K562 (cell line): ENCODE results near the gene ACTG2. TPM values are rescaled to one million over a fixed set of nuclear protein-coding genes. Genes with fewer than 3 reads are reported as not detected.

Experiments used
- ATAC-seq: fragments of 200-7000 bp; cut with Tn5 transposase; 3 replicates; pipeline ENCODE4 v1.9.1; 2020; ENCODE audit warnings: moderate library complexity
- BruUV-seq: library from RNA; stranded (reverse); fragments of 400-500 nt; replicated peaks from 2 replicates; lab custom pipeline; 2021; lab: Mats Ljungman, UMichigan
- CTCF ChIA-PET: fragments of 300-600 bp; formaldehyde crosslinking; extraction: SDS; loops from one replicate; lab custom pipeline; 2021; ENCODE audit warnings: low intra/inter-chr PET ratio; lab: Yijun Ruan, JAX
- POLR2A ChIA-PET: fragments of 300-600, 350-650 bp; sonication (Branson Sonifier 250); formaldehyde crosslinking; extraction: SDS; loops from one replicate; lab custom pipeline; 2021; ENCODE audit warnings: antibody characterized with exemption, inconsistent platforms; lab: Yijun Ruan, JAX
- DNase-seq, 4 experiments: peaks; one replicate each; pipeline versions ENCODE4 v3.0.0 to v3.0.0-alpha.2; 2011 to 2018; ENCODE audit warnings: low spot score in 3 of 4, mixed read lengths in 3 of 4; ENCODE audit errors: extremely low read depth in 1 of 4
- FAIRE-seq: peaks from 2 replicates; lab custom pipeline; 2011; peaks lifted over from hg19 to GRCh38; lab: Jason Lieb, UNC
- H2AFZ ChIP-seq: 2 replicates; pipeline ENCODE4 v1.6.0; 2011; ENCODE audit warnings: low read depth, low read length, control low read depth, inconsistent platforms
- H3K27ac ChIP-seq: fragments of 200-600 bp; 3 replicates; pipeline ENCODE4 v1.8.0; 2011; ENCODE audit warnings: low read depth, mild to moderate bottlenecking, control low read depth, inconsistent platforms, low read length, moderate library complexity, mixed read lengths; ENCODE audit errors: extremely low read depth
- H3K27me3 ChIP-seq, 2 experiments: fragments of 300-600 bp in 1 of 2; 2 replicates in 1 of 2; 3 replicates in 1 of 2; pipeline versions ENCODE4 v1.6.0 to v1.8.0; 2011; ENCODE audit warnings: inconsistent platforms in 2 of 2, low read length in 2 of 2, mild to moderate bottlenecking in 1 of 2, mixed read lengths in 1 of 2, moderate library complexity in 1 of 2; ENCODE audit not compliant: control insufficient read depth in 2 of 2, insufficient read depth in 2 of 2
- H3K36me3 ChIP-seq: fragments of 300-600 bp; 3 replicates; pipeline ENCODE4 v1.8.0; 2011; ENCODE audit warnings: mild to moderate bottlenecking, low read length, inconsistent platforms; ENCODE audit not compliant: control insufficient read depth, insufficient read depth
- H3K4me1 ChIP-seq, 2 experiments: fragments of 200-600 bp in 1 of 2; replicated peaks in 1 of 2; 2 replicates in 1 of 2; 3 replicates in 1 of 2; pipeline versions ENCODE4 v1.5.1 to v1.8.0; 2011; ENCODE audit warnings: inconsistent platforms in 2 of 2, low read length in 2 of 2, mild to moderate bottlenecking in 1 of 2, mixed read lengths in 1 of 2, moderate library complexity in 1 of 2; ENCODE audit not compliant: control insufficient read depth in 2 of 2, insufficient read depth in 2 of 2
- H3K4me2 ChIP-seq: 2 replicates; pipeline ENCODE4 v1.6.1; 2011; ENCODE audit warnings: low read length, control low read depth, inconsistent platforms, mixed read lengths; ENCODE audit not compliant: insufficient read depth
- H3K4me3 ChIP-seq: fragments of 200-600 bp; sonication (generic), shearing (Covaris generic); 2 replicates; pipeline ENCODE4 v1.5.1; 2016; ENCODE audit warnings: control low read depth, inconsistent platforms
- H3K79me2 ChIP-seq: fragments of 200-600 bp; 3 replicates; pipeline ENCODE4 v1.8.0; 2011; ENCODE audit warnings: low read length, inconsistent platforms; ENCODE audit not compliant: control insufficient read depth, insufficient read depth
- H3K9ac ChIP-seq, 2 experiments: 2 replicates each; pipeline versions ENCODE4 v1.6.0 to v1.6.1; 2011; ENCODE audit warnings: low read depth in 2 of 2, low read length in 2 of 2, control low read depth in 1 of 2, inconsistent platforms in 1 of 2, mild to moderate bottlenecking in 1 of 2, mixed read lengths in 1 of 2; ENCODE audit not compliant: insufficient read depth in 1 of 2
- H3K9me1 ChIP-seq: one replicate; pipeline ENCODE4 v1.6.0; 2011; ENCODE audit warnings: inconsistent platforms, mild to moderate bottlenecking, low read length, moderate library complexity; ENCODE audit not compliant: control insufficient read depth, insufficient read depth
- H3K9me3 ChIP-seq: replicated peaks from 2 replicates; pipeline ENCODE4 v1.5.1; 2011; ENCODE audit warnings: low read depth, low read length, inconsistent platforms; ENCODE audit not compliant: control insufficient read depth, insufficient read depth
- H4K20me1 ChIP-seq: replicated peaks from 2 replicates; pipeline ENCODE4 v1.6.1; 2011; ENCODE audit warnings: low read length, inconsistent platforms, mixed read lengths; ENCODE audit not compliant: control insufficient read depth, insufficient read depth
- NR2C2 ChIP-seq, 2 experiments: fragments of 200-800 bp in 1 of 2; sonication (Bioruptor generic) in 1 of 2; sonication (generic) in 1 of 2; formaldehyde crosslinking in 1 of 2; IDR thresholded peaks; 2 replicates each; pipeline versions ENCODE4 v1.6.1 to v1.8.0; 2016 to 2022; ENCODE audit warnings: mild to moderate bottlenecking in 1 of 2, missing compliant biosample characterization in 1 of 2, missing genetic modification characterization in 1 of 2, missing genetic modification reagents in 1 of 2
- NR3C1 ChIP-seq: sonication (generic); formaldehyde crosslinking; IDR thresholded peaks from 2 replicates; pipeline ENCODE4 v1.8.1; 2022; ENCODE audit warnings: missing genetic modification reagents
- RBM25 ChIP-seq: fragments of 200-400 bp; formaldehyde crosslinking; IDR thresholded peaks from 2 replicates; pipeline ENCODE4 v1.6.1; 2018; ENCODE audit warnings: low read length, low read depth, moderate library complexity; ENCODE audit not compliant: severe bottlenecking
- SREBF2 ChIP-seq: sonication (generic); formaldehyde crosslinking; IDR thresholded peaks from 2 replicates; pipeline ENCODE4 v1.4.0; 2020; ENCODE audit warnings: mild to moderate bottlenecking, missing genetic modification reagents
- ZNF143 ChIP-seq: sonication (generic); formaldehyde crosslinking; IDR thresholded peaks from 2 replicates; pipeline ENCODE4 v1.9.0; 2022; ENCODE audit warnings: mild to moderate bottlenecking, missing genetic modification reagents
- ZNF395 ChIP-seq: fragments of 200-800 bp; sonication (Bioruptor generic); IDR thresholded peaks from 2 replicates; pipeline ENCODE4 v1.6.1; 2017; ENCODE audit warnings: missing genetic modification characterization, missing compliant biosample characterization
- ZNF644 ChIP-seq: fragments of 200-800 bp; sonication (Bioruptor generic); IDR thresholded peaks from 2 replicates; pipeline ENCODE4 v1.6.1; 2016; ENCODE audit warnings: low read depth, missing genetic modification characterization, missing compliant biosample characterization
- ZNF764 ChIP-seq: fragments of 250-450 bp; sonication (Bioruptor Pico); IDR thresholded peaks from 2 replicates; pipeline ENCODE4 v1.4.0; 2020; ENCODE audit warnings: low read depth, mild to moderate bottlenecking, moderate library complexity
- WGBS: fragments of 100-300 bp; shearing (Covaris generic); methylation state at CpG from one replicate; pipeline ENCODE4 v1.1.6; 2016; ENCODE audit warnings: low coverage, mixed read lengths; ENCODE audit not compliant: insufficient coverage; ENCODE audit errors: missing lambda C conversion rate; 5-methylcytosine and 5-hydroxymethylcytosine counted together
- in situ Hi-C: fragments of 300-500 bp; cut with MboI; formaldehyde crosslinking; loops from 4 replicates; pipeline ENCODE4 v1.15.0; 2018; ENCODE audit warnings: inconsistent platforms, mixed read lengths
- intact Hi-C: fragments of 100-400 bp; cut with micrococcal nuclease; formaldehyde crosslinking; loops from 2 replicates; pipeline ENCODE4 v1.14.2; 2022
- polyA plus RNA-seq, 8 experiments: library from polyadenylated mRNA; depleted of rRNA in 4 of 8; stranded (reverse) in 5 of 8; unstranded in 3 of 8; fragments of >200 nt; fragmentation: Nextera tagmentation in 2 of 8; fragmentation: Illumina TruSeq in 1 of 8; extraction: Ambion mirVana in 2 of 8; extraction: Trizol in 1 of 8; gene quantifications; 2 replicates each; pipeline versions ENCODE4 v1.2.1 to v1.2.3, GENCODE V29; 2011 to 2014; ENCODE audit warnings: inconsistent platforms in 1 of 8, missing spikeins in 1 of 8
- total RNA-seq, 7 experiments: library from RNA; depleted of rRNA in 6 of 7; stranded (reverse); fragments of >200 nt in 6 of 7; fragmentation: Illumina TruSeq in 2 of 7; extraction: Trizol in 2 of 7; gene quantifications; 2 replicates each; pipeline versions ENCODE4 v1.2.1 to v1.2.3, GENCODE V29; 2011 to 2021; ENCODE audit warnings: low replicate concordance in 1 of 7
- TF ChIP-seq, protein P1 (sequence below): sonication (generic); formaldehyde crosslinking; IDR thresholded peaks from 2 replicates; pipeline ENCODE4 v1.8.1; 2022; ENCODE audit warnings: missing genetic modification reagents

The ACTG2 gene
- total and polyA plus RNA-seq, 9 of the 15 experiments (the other 6 are each of a cell fraction or from before 2014, with no cell fraction given), result 0.06 to 0.60 TPM; not detected in 7

DNA sequence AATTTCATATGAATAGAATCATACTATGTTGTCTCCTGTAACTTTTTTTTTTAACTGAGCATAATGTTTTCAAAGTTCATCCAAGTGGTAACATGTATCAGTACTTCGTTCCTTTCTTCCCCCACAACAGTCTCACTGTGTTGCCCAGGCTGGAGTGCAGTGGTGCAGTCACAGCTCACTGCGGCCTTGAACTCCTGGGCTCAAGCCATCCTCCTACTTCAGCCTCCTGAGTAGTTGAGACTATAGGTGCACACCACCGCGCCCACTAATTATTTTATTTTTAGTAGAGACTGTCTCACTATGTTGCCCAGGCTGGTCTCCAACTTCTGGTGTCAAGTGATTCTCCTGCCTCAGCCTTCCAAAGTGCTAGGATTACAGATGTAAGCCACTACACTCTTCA is 68.5 kb downstream of the ACTG2 start:
- intact Hi-C loops (no loop called here), in situ Hi-C loops (no loop called here)
- Histone ChIP-seq H3K9me3 (no peaks in the 10 kb centered on the region), H2AFZ (no peak overlapping the region), H3K4me2 (no peak overlapping the region), H3K4me3 (no peak overlapping the region), H3K36me3 (peaks cover 34% of the 10 kb centered on the region; the same call in 2 of the 3 replicates), H4K20me1 (no peaks in the 10 kb centered on the region), H3K4me1 (peaks cover 5 to 13% of the 10 kb centered on the region in 2 experiments; a peak in 3 of 5 replicates), H3K27ac (no peak overlapping the region), H3K27me3 (no peaks in the 10 kb centered on the region), H3K79me2 (no peaks in the 10 kb centered on the region), H3K9me1 (no peaks in the 10 kb centered on the region), H3K9ac (no peak overlapping the region)
- no peak for DNase-seq
- TF ChIP-seq ZNF644 (tag) (no peak), NR2C2 (CRISPR knock-in tag; IDR thresholded peaks at IDR 0.05) (no peak), NR2C2 (tag; IDR thresholded peaks at IDR 0.05) (no peak), ZNF764 (CRISPR knock-in tag) (no peak), NR3C1 (CRISPR knock-in tag) (no peak), ZNF143 (CRISPR knock-in tag) (no peak), ZNF395 (no peak), SREBF2 (CRISPR knock-in tag) (no peak), RBM25 (no peak)
- TF ChIP-seq, protein P1, sequence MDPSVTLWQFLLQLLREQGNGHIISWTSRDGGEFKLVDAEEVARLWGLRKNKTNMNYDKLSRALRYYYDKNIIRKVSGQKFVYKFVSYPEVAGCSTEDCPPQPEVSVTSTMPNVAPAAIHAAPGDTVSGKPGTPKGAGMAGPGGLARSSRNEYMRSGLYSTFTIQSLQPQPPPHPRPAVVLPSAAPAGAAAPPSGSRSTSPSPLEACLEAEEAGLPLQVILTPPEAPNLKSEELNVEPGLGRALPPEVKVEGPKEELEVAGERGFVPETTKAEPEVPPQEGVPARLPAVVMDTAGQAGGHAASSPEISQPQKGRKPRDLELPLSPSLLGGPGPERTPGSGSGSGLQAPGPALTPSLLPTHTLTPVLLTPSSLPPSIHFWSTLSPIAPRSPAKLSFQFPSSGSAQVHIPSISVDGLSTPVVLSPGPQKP, result no peak
- BruUV-seq, result no TSS peak
- ChIA-PET POLR2A (interaction anchor here (0.6 kb wide), 1 partner anchor 36 kb away, joined by 3 read pairs; no protein-coding TSS in a partner anchor), CTCF (no interaction called here)
- ATAC-seq, result no peak
- WGBS, result 89% methylated on average over 4 of the region's 4 CpGs
- FAIRE-seq, result no peak
